Islet of Langerhans (tissue), 1 donor: ENCODE data around the gene MAPKAPK5.
"Not testable (repeated sequence)": the region's sequence is repeated elsewhere in the genome, so short reads cannot be mapped to it uniquely, and the experiment has no call there.

Experiments used
- FAIRE-seq: peaks from one replicate; lab custom pipeline; 2011; peaks lifted over from hg19 to GRCh38; lab: Jason Lieb, UNC

Gene MAPKAPK5

GRCh38 chr12:111887926-111888745 is 46.1 kb downstream of the MAPKAPK5 start:
- FAIRE-seq, result no peak

- FAIRE-seq, result no peak
Observed at GRCh38 chr12:111893287-111893686, 51.3 kb downstream of the MAPKAPK5 start.

GRCh38 chr12:111894556-111894955 is 52.5 kb downstream of the MAPKAPK5 start:
- no peak for FAIRE-seq

- FAIRE-seq, result no peak
Observed at GRCh38 chr12:111901182-111901581, 59.2 kb downstream of the MAPKAPK5 start.

- FAIRE-seq, result no peak
Observed at GRCh38 chr12:111904446-111904975, 62.5 kb downstream of the MAPKAPK5 start.

DNA sequence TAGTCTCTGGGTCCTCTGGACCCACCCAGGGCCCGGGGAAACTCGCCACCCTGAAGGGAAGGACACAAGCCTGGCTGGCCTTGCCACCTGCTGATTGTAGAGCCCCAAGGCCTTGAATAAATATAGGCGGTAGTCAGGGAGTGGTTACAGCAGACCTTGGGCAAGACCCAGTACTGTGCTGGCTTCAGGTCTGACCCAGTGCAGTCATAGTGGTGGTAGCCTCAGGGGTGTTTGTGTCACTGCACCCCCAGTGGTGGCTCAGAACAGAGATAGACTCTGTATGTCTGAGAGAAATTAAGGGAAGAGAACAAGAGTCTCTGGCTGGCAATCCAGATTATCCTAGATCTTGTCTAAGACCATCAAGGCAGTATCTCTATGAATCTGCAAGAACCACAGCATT is 63.5 kb downstream of the MAPKAPK5 start:
- FAIRE-seq, result no peak

GRCh38 chr12:111907740-111908139 is 65.7 kb downstream of the MAPKAPK5 start:
- no peak for FAIRE-seq

DNA sequence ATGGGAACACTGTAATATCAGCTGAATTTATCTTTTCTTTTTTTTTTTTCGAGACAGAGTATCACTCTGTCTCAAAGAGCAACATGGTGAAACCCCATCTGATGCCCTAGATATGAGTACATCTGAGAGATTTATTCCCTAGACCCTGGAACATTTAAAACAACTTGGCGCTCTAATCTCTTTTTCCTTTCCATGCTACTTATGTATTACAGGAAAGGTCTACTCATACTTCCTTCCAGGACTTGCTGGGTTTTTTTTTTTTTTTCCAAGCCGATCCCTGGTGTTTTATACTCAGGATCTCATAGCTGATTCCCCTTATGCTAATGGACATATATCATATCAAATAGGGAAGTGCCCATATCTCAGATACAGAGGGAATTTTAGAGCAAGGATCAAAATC is 83.1 kb downstream of the MAPKAPK5 start:
- no peak for FAIRE-seq

DNA sequence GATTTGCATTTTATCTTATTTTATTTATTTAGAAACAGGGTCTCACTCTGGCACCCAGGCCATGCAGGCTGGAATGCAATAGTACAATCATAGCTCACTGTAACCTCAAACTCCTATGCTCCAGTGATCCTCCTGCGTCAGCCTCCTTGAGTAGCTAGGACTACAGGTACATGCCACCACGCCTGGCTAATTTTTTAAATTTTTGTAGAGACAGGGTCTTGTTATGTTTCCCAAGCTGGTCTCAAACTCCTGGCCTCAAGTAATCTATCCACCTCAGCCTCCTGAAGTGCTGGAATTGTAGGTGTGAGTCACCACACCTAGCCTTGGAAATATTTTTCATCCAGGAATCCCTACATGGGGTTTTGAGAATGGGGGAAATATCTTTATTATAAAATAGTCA is 84.6 kb downstream of the MAPKAPK5 start:
- no peak for FAIRE-seq

DNA sequence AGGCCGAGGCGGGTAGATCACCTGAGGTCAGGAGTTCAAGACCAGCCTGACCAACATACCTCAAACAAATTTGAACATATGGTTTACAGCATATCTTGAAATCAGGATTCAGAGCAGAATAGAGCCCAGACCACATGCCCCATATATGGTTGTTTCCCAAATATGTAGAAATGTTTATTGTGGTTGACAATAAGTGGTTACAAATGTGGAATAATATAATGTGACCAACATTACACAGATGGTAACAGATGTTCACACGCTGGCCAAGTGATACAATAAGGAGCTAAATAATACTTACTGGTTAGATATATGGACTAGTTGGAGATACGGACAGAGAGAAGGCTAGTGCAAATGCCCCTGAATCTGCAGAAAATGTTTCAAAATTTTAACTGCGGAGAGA is 85.3 kb downstream of the MAPKAPK5 start:
- FAIRE-seq, result no peak

DNA sequence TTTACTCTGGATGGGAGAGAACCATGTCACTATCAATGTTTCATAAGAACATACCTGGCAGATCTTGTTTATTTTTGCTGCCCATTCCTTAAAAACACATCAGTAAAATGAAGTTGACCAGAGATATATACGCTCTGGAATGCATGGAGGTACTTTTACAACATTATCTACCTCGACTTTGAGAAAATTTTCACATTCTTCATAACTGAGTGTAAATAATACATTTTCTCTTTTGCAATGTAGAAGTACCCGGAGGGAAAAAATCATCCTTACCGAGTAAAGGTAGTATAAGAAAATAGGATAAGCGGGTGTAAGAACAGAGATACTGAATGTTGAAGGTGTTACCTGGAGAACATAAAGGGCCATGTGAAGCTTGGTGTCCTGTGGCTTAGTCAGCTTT is 90.2 kb downstream of the MAPKAPK5 start:
- FAIRE-seq, result no peak

GRCh38 chr12:111936869-111937268 is 94.8 kb downstream of the MAPKAPK5 start:
- no peak for FAIRE-seq

GRCh38 chr12:111937429-111937828 is 95.4 kb downstream of the MAPKAPK5 start:
- no peak for FAIRE-seq

DNA sequence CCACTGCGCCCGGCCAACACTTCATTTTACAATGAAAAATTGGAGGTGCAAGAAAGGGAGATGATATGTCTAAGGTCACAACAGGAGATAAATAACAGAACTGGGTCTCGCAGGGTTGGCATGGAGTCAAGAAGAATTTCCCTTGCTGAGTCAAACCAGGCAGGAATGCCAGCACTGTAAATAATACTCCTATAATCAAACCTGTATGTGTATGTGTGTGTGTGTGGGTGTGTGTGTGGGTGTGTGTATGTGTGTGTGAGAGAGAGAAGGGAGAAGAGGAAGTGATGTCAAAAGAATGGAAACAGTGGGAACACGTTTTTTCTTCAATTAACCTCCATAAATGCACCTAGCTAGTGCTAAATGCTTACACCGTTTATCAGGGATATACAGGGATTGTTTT is 100.5 kb downstream of the MAPKAPK5 start:
- FAIRE-seq, result no peak

- no peak for FAIRE-seq
Observed at GRCh38 chr12:111943929-111944328, 101.9 kb downstream of the MAPKAPK5 start.

DNA sequence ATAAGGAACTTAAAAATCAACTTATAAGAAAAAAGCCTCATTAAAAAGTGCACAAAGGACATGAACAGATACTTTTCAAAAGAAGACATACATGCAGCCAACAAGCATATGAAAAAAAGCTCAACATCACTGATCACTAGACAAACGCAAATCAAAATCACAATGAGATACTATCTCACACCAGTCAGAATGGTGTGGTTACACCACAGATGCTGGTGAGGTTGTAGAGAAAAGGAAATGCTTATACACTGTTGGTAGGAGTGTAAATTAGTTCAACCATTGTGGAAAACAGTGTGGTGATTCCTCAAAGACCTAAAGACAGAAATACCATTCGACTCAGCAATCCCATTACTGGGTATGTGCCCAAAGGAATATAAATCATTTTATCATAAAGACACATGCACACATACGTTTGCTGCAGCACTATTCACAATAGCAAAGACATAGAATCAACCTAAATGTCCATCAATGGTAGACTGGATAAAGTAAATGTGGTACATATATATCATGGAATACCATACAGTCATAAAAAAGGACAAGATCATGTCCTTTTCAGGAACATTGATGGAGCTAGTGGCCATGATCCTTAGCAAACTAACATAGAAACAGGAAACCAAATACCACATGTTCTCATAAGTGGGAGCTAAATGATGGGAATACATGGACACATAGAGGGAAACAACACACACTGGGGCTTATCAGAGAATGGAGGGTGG is 109.1 kb downstream of the MAPKAPK5 start:
- not testable (repeated sequence) for FAIRE-seq
